ENCODE measurements around the gene RAET1L.
"Not testable (repeated sequence)": the region's sequence is repeated elsewhere in the genome, so short reads cannot be mapped to it uniquely, and the experiment has no call there.

Gene RAET1L

DNA sequence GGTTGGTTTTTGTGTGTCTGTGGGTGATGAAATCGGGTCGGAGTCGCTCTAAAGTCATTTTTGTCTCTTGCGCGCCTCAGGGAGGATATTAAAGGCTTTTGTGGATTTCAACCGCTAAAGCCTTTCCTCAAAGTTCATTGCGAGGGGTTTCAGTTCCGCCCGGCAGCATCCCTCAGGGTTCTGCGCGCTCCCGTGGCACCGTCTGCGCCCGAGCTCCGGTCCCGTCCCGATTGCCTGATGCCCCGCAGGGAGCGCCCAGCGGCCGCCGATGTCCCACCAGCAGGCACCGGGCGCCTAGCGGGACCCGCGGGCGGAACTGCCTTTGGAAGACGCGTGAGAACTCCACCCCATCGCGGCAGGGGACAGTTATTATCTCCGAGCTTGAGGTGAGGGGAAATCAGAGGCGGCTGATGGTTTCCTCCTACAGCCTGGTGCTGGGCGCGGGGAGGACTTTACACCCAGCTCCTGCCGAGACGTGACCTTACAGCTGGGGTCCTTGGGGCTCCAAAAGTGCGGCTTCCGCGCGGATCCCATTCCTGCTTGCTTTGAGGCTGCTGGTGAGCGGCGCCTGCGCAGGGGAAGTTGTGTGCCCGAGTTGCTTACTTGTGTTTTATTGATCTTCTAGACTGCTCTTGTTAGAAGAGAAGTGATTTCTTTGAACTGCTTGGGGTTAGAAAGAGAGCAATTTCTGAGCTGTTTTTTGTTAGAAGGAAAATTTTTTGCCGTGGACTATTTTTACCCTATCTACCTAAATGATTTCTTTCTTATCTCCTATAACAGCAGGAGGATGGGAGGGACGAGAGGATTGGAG lies 34.5 kb downstream of the RAET1L start:
- FAIRE-seq, result no peak

GRCh38 chr6:149990212-149990660 lies 35.1 kb downstream of the RAET1L start:
- FAIRE-seq, result no peak

- no peak for FAIRE-seq
Observed at GRCh38 chr6:149988550-149989346, 36.6 kb downstream of the RAET1L start.

DNA sequence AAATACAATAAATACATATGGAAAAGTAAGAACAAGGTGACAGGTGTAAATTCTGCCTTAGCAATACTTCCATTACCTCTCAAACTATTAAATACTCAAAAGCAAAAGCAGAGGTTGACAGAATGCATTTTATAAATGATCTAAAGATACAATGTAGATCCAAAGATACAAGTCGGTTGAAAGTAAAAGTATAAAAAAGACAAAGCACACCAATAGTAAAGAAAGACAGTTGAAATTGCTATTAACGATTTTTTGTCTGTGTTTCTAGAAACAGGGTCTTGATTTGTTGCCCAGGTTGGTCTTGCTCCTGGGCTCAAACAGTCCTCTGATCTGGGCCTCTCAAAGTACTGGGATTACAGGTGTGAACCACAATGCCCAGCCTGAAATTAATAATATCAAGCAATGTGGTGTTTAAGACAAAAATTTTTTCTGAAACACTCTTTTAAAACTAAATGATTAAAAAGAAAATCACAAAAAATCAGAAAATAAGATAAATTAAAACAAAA lies 37.7 kb downstream of the RAET1L start:
- no peak for FAIRE-seq

DNA sequence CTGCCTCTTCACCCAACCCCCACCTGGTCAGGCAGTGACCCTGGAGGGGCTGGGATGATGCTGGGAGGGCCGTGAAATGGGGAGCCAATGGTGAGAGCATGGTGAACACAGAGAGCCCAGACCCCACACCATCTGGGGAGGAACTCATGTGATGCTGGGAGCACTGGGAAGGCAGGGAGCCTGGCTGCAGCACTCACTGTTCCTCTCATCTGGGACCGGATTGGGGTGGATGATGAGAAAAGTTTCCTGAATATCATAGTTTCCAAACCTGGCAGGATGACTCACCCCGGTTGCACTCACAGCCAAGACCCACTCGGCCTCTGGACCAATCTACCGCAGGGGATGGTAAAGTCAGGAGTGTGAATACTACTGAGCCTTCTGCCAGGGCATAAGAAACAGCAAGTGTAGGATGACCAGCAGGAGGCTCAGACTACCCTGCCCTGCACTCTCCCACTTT lies 39.8 kb downstream of the RAET1L start:
- no peak for FAIRE-seq

GRCh38 chr6:149984773-149985172 lies 40.6 kb downstream of the RAET1L start:
- no peak for FAIRE-seq

DNA sequence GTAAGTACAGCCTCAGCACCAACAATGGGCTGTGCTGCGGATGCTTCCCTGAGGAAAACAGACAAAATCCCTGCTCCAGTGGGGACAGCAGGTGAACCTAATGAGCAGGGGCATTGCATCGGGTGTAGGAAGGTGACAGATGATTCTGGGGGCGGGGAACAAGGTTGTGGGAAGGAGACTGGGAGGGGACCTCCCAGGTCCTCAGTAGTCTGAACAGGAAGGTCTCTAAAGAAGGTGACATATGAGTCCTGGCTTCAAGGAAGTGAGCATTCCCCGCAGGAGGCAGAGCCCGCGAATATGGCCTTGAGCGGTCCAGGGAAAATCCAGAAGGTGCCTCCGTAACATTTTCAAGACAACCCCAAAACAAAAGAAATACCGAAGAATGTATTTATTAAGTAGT lies 42.2 kb downstream of the RAET1L start:
- FAIRE-seq, result no peak

DNA sequence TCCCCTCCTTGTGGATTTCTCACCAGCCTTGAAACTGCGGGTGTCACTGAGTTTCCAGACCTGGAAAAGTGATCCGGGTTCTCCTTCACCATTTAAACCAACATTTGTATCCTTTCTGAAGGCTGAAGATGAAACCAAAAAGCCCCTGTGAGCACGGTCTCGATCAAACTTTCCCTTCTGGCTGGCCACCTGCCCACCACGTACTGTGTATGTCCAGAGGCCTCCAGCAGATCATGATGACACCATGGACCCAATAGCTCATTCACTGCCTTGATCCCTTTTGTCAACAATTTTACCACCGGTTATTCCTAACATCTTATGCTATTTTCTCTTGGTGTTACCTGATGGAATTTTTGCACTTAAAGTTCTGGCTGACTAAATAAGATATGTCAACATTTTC lies 46.0 kb downstream of the RAET1L start:
- no peak for FAIRE-seq

DNA sequence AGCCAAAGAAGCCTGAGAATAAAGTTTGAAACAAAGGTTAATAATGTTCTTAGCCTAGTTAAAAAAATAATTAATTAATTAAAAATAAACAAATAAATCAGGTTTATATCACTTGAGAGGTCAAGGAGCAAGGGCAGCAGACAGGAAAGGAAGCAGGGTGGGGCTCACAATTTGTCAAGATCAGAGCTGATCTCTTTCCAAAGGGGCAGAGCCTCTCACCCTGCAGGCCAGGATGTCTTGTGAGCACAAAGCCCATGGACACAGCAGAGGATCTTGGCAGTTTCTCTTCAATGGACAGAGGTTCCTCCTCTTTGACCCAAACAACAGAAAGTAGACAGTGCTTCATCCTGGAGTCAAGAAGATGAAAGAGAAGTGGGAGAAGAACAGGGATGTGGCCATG lies 46.7 kb downstream of the RAET1L start:
- no peak for FAIRE-seq

DNA sequence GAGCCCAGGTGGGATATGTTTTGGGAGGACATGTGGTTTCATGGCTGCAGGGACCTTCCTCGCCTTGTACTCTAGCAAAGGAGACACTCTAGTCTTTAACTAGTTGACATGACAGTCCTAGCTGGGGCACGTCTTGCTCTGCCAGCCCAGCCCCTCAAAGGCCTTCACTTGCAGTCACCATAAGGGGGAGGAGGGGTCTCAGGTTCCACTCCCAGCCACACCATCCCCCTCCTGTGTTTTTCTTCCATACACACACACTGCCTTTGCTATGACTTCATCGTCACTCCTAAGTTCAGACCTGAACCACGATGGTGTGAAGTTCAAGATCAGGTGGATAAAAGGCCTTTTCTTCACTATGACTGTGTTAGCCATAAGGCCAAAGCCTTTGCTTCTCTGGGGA lies 48.1 kb downstream of the RAET1L start:
- FAIRE-seq, result no peak

DNA sequence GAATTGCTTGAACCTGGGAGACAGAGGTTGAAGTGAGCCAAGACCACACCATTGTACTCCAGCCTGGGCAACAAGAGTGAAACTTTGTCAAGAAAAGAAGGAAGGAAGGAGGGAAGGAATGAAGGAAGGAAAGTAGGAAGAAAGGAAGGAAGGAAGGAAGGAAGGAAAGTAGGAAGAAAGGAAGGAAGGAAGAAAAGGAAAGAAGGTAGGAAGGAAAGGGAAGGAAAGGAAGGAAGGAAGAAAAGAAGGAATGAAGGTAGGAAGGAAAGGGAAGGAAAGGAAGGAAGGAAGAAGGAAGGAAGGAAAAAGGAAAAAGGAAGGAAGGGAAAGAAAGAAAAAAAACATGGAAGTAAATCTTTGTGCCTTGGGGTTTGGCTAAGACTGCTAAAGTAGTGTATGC lies 49.9 kb downstream of the RAET1L start:
- FAIRE-seq, result no peak

- FAIRE-seq, result no peak
Observed at GRCh38 chr6:149974825-149975224, 50.5 kb downstream of the RAET1L start.

- FAIRE-seq, result not testable (repeated sequence)
Observed at GRCh38 chr6:149974394-149974793, 50.9 kb downstream of the RAET1L start.

- no peak for FAIRE-seq
Observed at GRCh38 chr6:149969635-149970034, 55.7 kb downstream of the RAET1L start.

DNA sequence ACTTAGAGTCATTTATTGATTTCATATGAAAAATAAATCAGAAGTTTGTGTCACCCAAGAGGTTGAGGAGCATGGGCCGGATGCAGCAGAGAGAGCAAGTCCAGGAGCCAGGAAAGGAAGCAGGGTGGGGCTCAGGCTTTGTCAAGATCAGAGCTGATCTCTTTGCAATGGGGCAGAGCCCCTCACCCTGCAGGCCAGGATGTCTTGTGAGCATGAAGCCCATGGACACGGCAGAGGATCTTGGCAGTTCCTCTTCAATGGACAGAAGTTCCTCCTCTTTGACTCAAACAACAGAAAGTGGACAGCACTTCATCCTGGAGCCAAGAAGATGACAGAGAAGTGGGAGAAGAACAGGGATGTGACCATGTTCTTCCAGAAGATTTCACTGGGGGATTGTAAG lies 56.4 kb downstream of the RAET1L start:
- FAIRE-seq, result not testable (repeated sequence)

Data from A204.1 (cell line).